ENCODE data around the gene TKTL1. TPM values are rescaled to one million over a fixed set of nuclear protein-coding genes. Genes with fewer than 3 reads are reported as not detected.

TKTL1 gene
- total RNA-seq, 3 donors from 2014 or later (not counting 1 experiment from before 2014, with no cell fraction given): 17.1 to 42.8 (median 28.8) TPM

GRCh38 chrX:154303476-154303875, 7.9 kb downstream of the TKTL1 start:
- H3K4me1 ChIP-seq (ENCODE audit: control insufficient read depth, insufficient read depth, low read length): peaks cover 30% of the 10 kb centered on the region
- H3K27me3 ChIP-seq (ENCODE audit: control insufficient read depth, insufficient read depth, low read length): no peaks in the 10 kb centered on the region
- H3K27ac ChIP-seq (ENCODE audit: low read length): no peak overlapping the region
- Mint-ChIP-seq H3K27ac (no peak overlapping the region), H3K4me3 (no peak overlapping the region), H3K9me3 (peaks cover 0 to 2% of the 10 kb centered on the region in 2 donors), H3K36me3 (no peaks in the 10 kb centered on the region), H3K4me1 (peaks cover 19 to 26% of the 10 kb centered on the region in 2 donors), H3K27me3 (ENCODE audit: low read depth in 2 of 2) (no peaks in the 10 kb centered on the region)
- TF ChIP-seq CTCF (IDR thresholded peaks at IDR 0.05): no peak
- intact Hi-C loops (cut with micrococcal nuclease): no loop called here
- no peak overlapping the region for H3K4me3 ChIP-seq (ENCODE audit: low read length)
- ATAC-seq: no peak
- no peaks in the 10 kb centered on the region for H3K36me3 ChIP-seq (ENCODE audit: control insufficient read depth, insufficient read depth, low read length)
- 93% methylated on average over 8 of the region's 8 CpGs for WGBS (ENCODE audit: insufficient coverage)
- DNase-seq: no peak
- H3K9me3 ChIP-seq (ENCODE audit: control insufficient read depth, insufficient read depth, low read length): no peaks in the 10 kb centered on the region

- DNase-seq (no peak), ATAC-seq (no peak)
- H3K4me3 Mint-ChIP-seq: no peak overlapping the region
- intact Hi-C loops (cut with micrococcal nuclease): no loop called here
- Histone ChIP-seq H3K27ac (ENCODE audit: low read length) (no peak overlapping the region), H3K36me3 (ENCODE audit: control insufficient read depth, insufficient read depth, low read length) (no peaks in the 10 kb centered on the region), H3K9me3 (ENCODE audit: control insufficient read depth, insufficient read depth, low read length) (no peaks in the 10 kb centered on the region), H3K4me3 (ENCODE audit: low read length) (no peak overlapping the region), H3K27me3 (ENCODE audit: control insufficient read depth, insufficient read depth, low read length) (no peaks in the 10 kb centered on the region), H3K4me1 (ENCODE audit: control insufficient read depth, insufficient read depth, low read length) (peaks cover 41% of the 10 kb centered on the region)
- no peaks in the 10 kb centered on the region for H3K27me3 Mint-ChIP-seq (ENCODE audit: low read depth in 2 of 2)
- H3K27ac Mint-ChIP-seq: peak overlapping the region in 1 of 2 donors; percentile 78
- H3K9me3 Mint-ChIP-seq: peaks cover 0 to 2% of the 10 kb centered on the region in 2 donors
- 89% methylated on average over 9 of the region's 10 CpGs for WGBS (ENCODE audit: insufficient coverage)
- no peak for TF ChIP-seq CTCF (IDR thresholded peaks at IDR 0.05)
- no peaks in the 10 kb centered on the region for H3K36me3 Mint-ChIP-seq
- H3K4me1 Mint-ChIP-seq: peaks cover 23 to 33% of the 10 kb centered on the region in 2 donors
Measured at GRCh38 chrX:154304846-154305245, 9.3 kb downstream of the TKTL1 start.

DNA sequence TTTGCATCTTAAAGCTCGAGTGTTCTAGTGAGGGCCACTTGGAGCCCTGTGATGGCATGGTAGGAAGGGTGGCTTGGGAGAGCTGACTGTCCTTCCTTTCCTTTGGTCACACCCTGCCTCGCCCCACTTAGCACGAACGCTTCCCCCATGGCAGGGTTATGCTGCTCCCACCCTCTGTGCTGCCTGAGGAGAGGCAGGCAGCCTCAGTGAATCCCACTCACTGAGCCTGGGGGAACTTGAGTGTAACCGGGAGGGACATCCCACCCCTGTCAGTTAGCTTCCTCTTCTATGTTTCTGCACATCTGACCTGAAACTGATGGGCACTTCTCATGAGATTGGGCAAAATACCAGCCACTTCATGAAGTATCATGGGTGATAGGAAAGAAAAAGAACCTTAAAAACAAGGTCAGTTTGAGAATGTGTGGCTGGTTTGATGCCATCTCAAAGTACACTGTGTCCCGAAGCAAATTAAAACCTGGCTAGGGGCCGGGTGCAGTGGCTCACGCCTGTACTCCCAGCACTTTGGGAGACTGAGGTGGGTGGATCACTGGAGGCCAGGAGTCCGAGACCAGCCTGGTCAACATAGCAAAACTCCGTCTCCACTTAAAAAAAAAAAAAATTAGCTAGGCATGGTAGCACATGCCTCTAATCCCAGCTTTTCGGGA, 10.1 kb downstream of the TKTL1 start:
- 80% methylated on average over 10 of the region's 11 CpGs for WGBS (ENCODE audit: insufficient coverage)
- H3K27ac Mint-ChIP-seq: peak overlapping the region; percentile 77 to 78
- H3K4me1 Mint-ChIP-seq: peaks cover 23 to 33% of the 10 kb centered on the region in 2 donors
- no peak for TF ChIP-seq CTCF (IDR thresholded peaks at IDR 0.05)
- no peak for DNase-seq
- H3K4me3 Mint-ChIP-seq: peak overlapping the region; percentile 77
- H3K4me1 ChIP-seq (ENCODE audit: control insufficient read depth, insufficient read depth, low read length): peaks cover 42% of the 10 kb centered on the region
- peaks cover 0 to 2% of the 10 kb centered on the region in 2 donors for H3K9me3 Mint-ChIP-seq
- H3K9me3 ChIP-seq (ENCODE audit: control insufficient read depth, insufficient read depth, low read length): no peaks in the 10 kb centered on the region
- no peak overlapping the region for H3K27ac ChIP-seq (ENCODE audit: low read length)
- H3K36me3 ChIP-seq (ENCODE audit: control insufficient read depth, insufficient read depth, low read length): no peaks in the 10 kb centered on the region
- no peak for ATAC-seq
- no peaks in the 10 kb centered on the region for H3K27me3 ChIP-seq (ENCODE audit: control insufficient read depth, insufficient read depth, low read length)
- intact Hi-C loops (cut with micrococcal nuclease): no loop called here
- H3K36me3 Mint-ChIP-seq: no peaks in the 10 kb centered on the region
- no peaks in the 10 kb centered on the region for H3K27me3 Mint-ChIP-seq (ENCODE audit: low read depth in 2 of 2)
- H3K4me3 ChIP-seq (ENCODE audit: low read length): no peak overlapping the region

GRCh38 chrX:154307202-154307601, 11.6 kb downstream of the TKTL1 start:
- peaks cover 56% of the 10 kb centered on the region for H3K4me1 ChIP-seq (ENCODE audit: control insufficient read depth, insufficient read depth, low read length)
- H3K27ac ChIP-seq (ENCODE audit: low read length): no peak overlapping the region
- Mint-ChIP-seq H3K27ac (peak overlapping the region; percentile 69 to 84), H3K9me3 (peaks cover 0 to 2% of the 10 kb centered on the region in 2 donors), H3K4me1 (peaks cover 28 to 45% of the 10 kb centered on the region in 2 donors), H3K36me3 (no peaks in the 10 kb centered on the region), H3K4me3 (peak overlapping the region; percentile 58), H3K27me3 (ENCODE audit: low read depth in 2 of 2) (no peaks in the 10 kb centered on the region)
- intact Hi-C loops (cut with micrococcal nuclease): no loop called here
- no peaks in the 10 kb centered on the region for H3K27me3 ChIP-seq (ENCODE audit: control insufficient read depth, insufficient read depth, low read length)
- DNase-seq (no peak), ATAC-seq (no peak)
- no peak overlapping the region for H3K4me3 ChIP-seq (ENCODE audit: low read length)
- 98% methylated on average over 6 of the region's 6 CpGs for WGBS (ENCODE audit: insufficient coverage)
- no peak for TF ChIP-seq CTCF (IDR thresholded peaks at IDR 0.05)
- no peaks in the 10 kb centered on the region for H3K36me3 ChIP-seq (ENCODE audit: control insufficient read depth, insufficient read depth, low read length)
- H3K9me3 ChIP-seq (ENCODE audit: control insufficient read depth, insufficient read depth, low read length): no peaks in the 10 kb centered on the region

All from natural killer cell (primary cell).